ENCODE measurements around the gene C10orf95. TPM values are rescaled to one million over a fixed set of nuclear protein-coding genes. Genes with fewer than 3 reads are reported as not detected.

Gene C10orf95
- total and polyA plus RNA-seq, 2 of the 13 experiments (the other 11 are each of a cell fraction or from before 2014, with no cell fraction given) = 0.05 to 0.07 TPM

DNA sequence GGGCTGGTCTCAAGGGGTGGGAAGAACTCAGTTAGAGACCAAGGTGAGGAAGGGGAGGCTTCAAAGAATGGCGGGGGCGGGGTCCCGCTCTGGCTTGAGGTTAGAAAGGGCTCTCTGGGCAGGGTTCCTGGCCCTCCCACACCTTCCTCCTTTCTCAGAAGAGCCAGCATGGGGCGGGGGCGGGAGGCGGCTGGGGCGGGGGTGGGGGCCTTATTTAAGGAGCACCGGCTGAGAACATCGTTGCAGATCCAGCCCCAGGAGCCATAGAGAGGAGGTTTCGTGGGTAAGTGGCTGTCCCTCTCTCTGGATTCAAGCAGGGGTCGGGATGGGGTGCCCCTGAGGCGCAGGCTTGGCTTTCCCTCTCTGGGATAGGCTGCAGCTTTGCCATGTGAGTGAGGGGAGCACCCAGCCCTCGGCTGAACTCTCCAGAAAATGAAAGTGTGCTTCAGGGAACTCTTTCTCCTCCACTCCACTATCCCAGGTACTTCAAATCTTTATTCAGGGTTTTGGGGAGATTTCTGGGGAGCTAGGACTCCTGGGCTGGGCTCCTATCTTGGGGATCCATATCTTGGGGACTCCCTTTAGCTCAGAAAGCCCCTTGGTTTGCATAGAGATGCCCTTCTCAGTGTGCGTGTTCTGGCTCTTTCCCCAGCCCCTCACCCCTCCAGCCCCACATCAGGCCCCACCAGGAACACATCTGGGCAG, 15.7 kb downstream of the C10orf95 start:
- POLR2A ChIA-PET = interaction anchor here (0.8 to 6.8 kb wide), 7 partner anchors 11 to 284 kb away, joined by 3 to 135 read pairs (median 3); partner anchors contain the start of genes C10orf95, FBXL15, NOLC1 and PSD
- CTCF ChIA-PET (ENCODE audit: low intra/inter-chr PET ratio, low total read pairs) = no interaction called here
- peak overlapping the region; percentile 42 for H2AFZ ChIP-seq (ENCODE audit: low read length)
- no peaks in the 10 kb centered on the region; a peak in 1 of 5 replicates for H3K27me3 ChIP-seq (ENCODE audit: control insufficient read depth in 1 of 2, insufficient read depth in 2 of 2, low read length in 2 of 2)
- no peak for FAIRE-seq
- TF ChIP-seq POLR2A (IDR thresholded peaks at IDR 0.05; ENCODE audit: insufficient read depth in 1 of 2, low read depth in 2 of 2, low read length in 2 of 2) (peak in 1 of 2 experiments; percentile 40; a peak in 1 of 4 replicates), ZNF343 (CRISPR knock-in tag; IDR thresholded peaks at IDR 0.05) (peak; percentile 37; the same call in 1 of the 2 replicates), ZFY (CRISPR knock-in tag; IDR thresholded peaks at IDR 0.05) (peak; percentile 26; the same call in 1 of the 2 replicates), SP2 (CRISPR knock-in tag; IDR thresholded peaks at IDR 0.05) (no peak), BCL6 (CRISPR knock-in tag; IDR thresholded peaks at IDR 0.05) (no peak), POLR2AphosphoS5 (IDR thresholded peaks at IDR 0.05; ENCODE audit: low read depth, low read length) (peak; percentile 23; the same call in 1 of the 2 replicates), ZNF263 (CRISPR knock-in tag; IDR thresholded peaks at IDR 0.05) (peak; percentile 67; the same call in 1 of the 2 replicates), SAP130 (CRISPR knock-in tag; IDR thresholded peaks at IDR 0.05; ENCODE audit: low read depth) (peak; percentile 25; the same call in 1 of the 2 replicates), ZNF317 (CRISPR knock-in tag; IDR thresholded peaks at IDR 0.05) (0 out of 2 replicates have a peak, but pooled peaks have one; percentile 16)
- TF ChIP-seq, protein P1, sequence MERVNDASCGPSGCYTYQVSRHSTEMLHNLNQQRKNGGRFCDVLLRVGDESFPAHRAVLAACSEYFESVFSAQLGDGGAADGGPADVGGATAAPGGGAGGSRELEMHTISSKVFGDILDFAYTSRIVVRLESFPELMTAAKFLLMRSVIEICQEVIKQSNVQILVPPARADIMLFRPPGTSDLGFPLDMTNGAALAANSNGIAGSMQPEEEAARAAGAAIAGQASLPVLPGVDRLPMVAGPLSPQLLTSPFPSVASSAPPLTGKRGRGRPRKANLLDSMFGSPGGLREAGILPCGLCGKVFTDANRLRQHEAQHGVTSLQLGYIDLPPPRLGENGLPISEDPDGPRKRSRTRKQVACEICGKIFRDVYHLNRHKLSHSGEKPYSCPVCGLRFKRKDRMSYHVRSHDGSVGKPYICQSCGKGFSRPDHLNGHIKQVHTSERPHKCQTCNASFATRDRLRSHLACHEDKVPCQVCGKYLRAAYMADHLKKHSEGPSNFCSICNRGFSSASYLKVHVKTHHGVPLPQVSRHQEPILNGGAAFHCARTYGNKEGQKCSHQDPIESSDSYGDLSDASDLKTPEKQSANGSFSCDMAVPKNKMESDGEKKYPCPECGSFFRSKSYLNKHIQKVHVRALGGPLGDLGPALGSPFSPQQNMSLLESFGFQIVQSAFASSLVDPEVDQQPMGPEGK (CRISPR knock-in tag; IDR thresholded peaks at IDR 0.05) = 0 out of 2 replicates have a peak, but pooled peaks have one; percentile 14
- TF ChIP-seq, protein P2, sequence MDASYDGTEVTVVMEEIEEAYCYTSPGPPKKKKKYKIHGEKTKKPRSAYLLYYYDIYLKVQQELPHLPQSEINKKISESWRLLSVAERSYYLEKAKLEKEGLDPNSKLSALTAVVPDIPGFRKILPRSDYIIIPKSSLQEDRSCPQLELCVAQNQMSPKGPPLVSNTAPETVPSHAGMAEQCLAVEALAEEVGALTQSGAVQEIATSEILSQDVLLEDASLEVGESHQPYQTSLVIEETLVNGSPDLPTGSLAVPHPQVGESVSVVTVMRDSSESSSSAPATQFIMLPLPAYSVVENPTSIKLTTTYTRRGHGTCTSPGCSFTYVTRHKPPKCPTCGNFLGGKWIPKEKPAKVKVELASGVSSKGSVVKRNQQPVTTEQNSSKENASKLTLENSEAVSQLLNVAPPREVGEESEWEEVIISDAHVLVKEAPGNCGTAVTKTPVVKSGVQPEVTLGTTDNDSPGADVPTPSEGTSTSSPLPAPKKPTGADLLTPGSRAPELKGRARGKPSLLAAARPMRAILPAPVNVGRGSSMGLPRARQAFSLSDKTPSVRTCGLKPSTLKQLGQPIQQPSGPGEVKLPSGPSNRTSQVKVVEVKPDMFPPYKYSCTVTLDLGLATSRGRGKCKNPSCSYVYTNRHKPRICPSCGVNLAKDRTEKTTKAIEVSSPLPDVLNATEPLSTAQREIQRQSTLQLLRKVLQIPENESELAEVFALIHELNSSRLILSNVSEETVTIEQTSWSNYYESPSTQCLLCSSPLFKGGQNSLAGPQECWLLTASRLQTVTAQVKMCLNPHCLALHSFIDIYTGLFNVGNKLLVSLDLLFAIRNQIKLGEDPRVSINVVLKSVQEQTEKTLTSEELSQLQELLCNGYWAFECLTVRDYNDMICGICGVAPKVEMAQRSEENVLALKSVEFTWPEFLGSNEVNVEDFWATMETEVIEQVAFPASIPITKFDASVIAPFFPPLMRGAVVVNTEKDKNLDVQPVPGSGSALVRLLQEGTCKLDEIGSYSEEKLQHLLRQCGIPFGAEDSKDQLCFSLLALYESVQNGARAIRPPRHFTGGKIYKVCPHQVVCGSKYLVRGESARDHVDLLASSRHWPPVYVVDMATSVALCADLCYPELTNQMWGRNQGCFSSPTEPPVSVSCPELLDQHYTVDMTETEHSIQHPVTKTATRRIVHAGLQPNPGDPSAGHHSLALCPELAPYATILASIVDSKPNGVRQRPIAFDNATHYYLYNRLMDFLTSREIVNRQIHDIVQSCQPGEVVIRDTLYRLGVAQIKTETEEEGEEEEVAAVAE (CRISPR knock-in tag; IDR thresholded peaks at IDR 0.05; ENCODE audit: borderline replicate concordance) = no peak
- peak overlapping the region; percentile 97 for H3K4me2 ChIP-seq (ENCODE audit: low read depth, low read length)
- no peaks in the 10 kb centered on the region for H3K9me3 ChIP-seq (ENCODE audit: low read length)
- 0% methylated on average over 5 of the region's 14 CpGs for WGBS (ENCODE audit: low lambda C conversion rate)
- H3K4me1 ChIP-seq (ENCODE audit: insufficient read depth, low read length) = peaks cover 39% of the 10 kb centered on the region
- H3K79me2 ChIP-seq (ENCODE audit: insufficient read depth, low read length) = peaks cover 5% of the 10 kb centered on the region
- intact Hi-C loops (cut with micrococcal nuclease; ENCODE audit: unreplicated experiment) (no loop called here), in situ Hi-C loops (cut with HindIII; ENCODE audit: extremely low pct_ligation_motif_present, low pct_unique_long_range_greater_than_20kb) (no loop called here)
- no peak for DNase-seq (ENCODE audit: low spot score)
- H4K20me1 ChIP-seq (ENCODE audit: insufficient read depth, low read length) = no peaks in the 10 kb centered on the region
- peak overlapping the region; percentile 44 to 76 (median 75) for H3K4me3 ChIP-seq (replicated peaks in 1 of 3; ENCODE audit: insufficient read depth in 1 of 3, low read depth in 2 of 3, low read length in 3 of 3)
- TSS peak; percentile 46 for BruUV-seq (replicated peaks)
- ATAC-seq = peak; percentile 17
- H3K27ac ChIP-seq (ENCODE audit: extremely low read length, insufficient read depth, low read length) = peak overlapping the region; percentile 72
- no peaks in the 10 kb centered on the region for H3K36me3 ChIP-seq (replicated peaks in 1 of 2; ENCODE audit: control insufficient read depth in 1 of 2, insufficient read depth in 2 of 2, low read length in 2 of 2)
- peak overlapping the region; percentile 68 for H3K9ac ChIP-seq (ENCODE audit: insufficient read depth, low read depth, low read length)
